Type B pancreatic cell (in vitro differentiated cells): Measurements from ENCODE around the gene RFX4. TPM values are rescaled to one million over a fixed set of nuclear protein-coding genes. Genes with fewer than 3 reads are reported as not detected.

Source experiments
- DNase-seq: peaks from one replicate; pipeline ENCODE4 v3.0.0; 2021; ENCODE audit warnings: mixed read lengths; ENCODE audit not compliant: unreplicated experiment; ENCODE audit errors: extremely low spot score
- H3K27ac Mint-ChIP-seq: 2 replicates; pipeline ENCODE4 v1.8.0; 2021; ENCODE audit warnings: mild to moderate bottlenecking, mixed read lengths
- H3K27me3 Mint-ChIP-seq: 2 replicates; pipeline ENCODE4 v1.8.0; 2021; ENCODE audit warnings: mixed read lengths
- H3K36me3 Mint-ChIP-seq: 2 replicates; pipeline ENCODE4 v1.8.0; 2021; ENCODE audit warnings: mixed read lengths
- H3K4me1 Mint-ChIP-seq: one replicate; pipeline ENCODE4 v1.8.0; 2021; ENCODE audit warnings: mixed read lengths; ENCODE audit not compliant: unreplicated experiment
- H3K4me3 Mint-ChIP-seq: 2 replicates; pipeline ENCODE4 v1.8.0; 2021; ENCODE audit warnings: mild to moderate bottlenecking, mixed read lengths
- H3K9me3 Mint-ChIP-seq: 2 replicates; pipeline ENCODE4 v1.8.0; 2021; ENCODE audit warnings: mixed read lengths
- total RNA-seq: library from RNA; stranded (reverse); gene quantifications from 2 replicates; pipeline ENCODE4 v1.2.1, GENCODE V29; 2021; ENCODE audit warnings: low replicate concordance
- TF ChIP-seq, protein P1 (sequence below): fragments of 200-600 bp; sonication (generic); conservative IDR thresholded peaks from 2 replicates; pipeline ENCODE4 v1.5.0; 2021; ENCODE audit warnings: antibody characterized with exemption, mild to moderate bottlenecking

The RFX4 gene
- total RNA-seq, 1 donor from 2014 or later, result 25.4 TPM

DNA sequence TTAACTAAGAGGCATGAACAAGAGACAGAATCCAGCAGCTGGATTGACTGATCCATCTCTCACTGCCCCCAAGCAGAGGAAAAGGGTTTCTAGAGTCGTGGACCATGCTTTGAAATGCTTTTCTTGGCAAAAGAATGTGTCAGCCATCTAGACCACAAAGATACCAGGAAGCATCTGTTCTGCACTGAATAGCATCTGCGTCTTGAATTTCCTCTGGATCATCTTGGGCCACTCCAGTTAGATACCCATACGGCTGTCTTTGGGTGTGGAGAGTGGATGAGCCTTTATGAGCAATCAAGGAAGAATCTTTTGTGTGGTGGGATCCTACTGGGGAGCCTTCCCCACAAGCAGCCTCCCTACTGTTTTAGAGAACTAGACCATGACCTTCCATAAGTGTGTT is 16.0 kb upstream of the RFX4 start:
- no peaks in the 10 kb centered on the region for H3K4me1 Mint-ChIP-seq
- no peak overlapping the region for H3K27ac Mint-ChIP-seq
- DNase-seq, result no peak
- no peak overlapping the region for H3K4me3 Mint-ChIP-seq
- TF ChIP-seq, protein P1, sequence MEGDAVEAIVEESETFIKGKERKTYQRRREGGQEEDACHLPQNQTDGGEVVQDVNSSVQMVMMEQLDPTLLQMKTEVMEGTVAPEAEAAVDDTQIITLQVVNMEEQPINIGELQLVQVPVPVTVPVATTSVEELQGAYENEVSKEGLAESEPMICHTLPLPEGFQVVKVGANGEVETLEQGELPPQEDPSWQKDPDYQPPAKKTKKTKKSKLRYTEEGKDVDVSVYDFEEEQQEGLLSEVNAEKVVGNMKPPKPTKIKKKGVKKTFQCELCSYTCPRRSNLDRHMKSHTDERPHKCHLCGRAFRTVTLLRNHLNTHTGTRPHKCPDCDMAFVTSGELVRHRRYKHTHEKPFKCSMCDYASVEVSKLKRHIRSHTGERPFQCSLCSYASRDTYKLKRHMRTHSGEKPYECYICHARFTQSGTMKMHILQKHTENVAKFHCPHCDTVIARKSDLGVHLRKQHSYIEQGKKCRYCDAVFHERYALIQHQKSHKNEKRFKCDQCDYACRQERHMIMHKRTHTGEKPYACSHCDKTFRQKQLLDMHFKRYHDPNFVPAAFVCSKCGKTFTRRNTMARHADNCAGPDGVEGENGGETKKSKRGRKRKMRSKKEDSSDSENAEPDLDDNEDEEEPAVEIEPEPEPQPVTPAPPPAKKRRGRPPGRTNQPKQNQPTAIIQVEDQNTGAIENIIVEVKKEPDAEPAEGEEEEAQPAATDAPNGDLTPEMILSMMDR, result no peak
- H3K27me3 Mint-ChIP-seq, result peaks cover 55% of the 10 kb centered on the region
- H3K36me3 Mint-ChIP-seq, result no peaks in the 10 kb centered on the region
- peaks cover 7% of the 10 kb centered on the region for H3K9me3 Mint-ChIP-seq

DNA sequence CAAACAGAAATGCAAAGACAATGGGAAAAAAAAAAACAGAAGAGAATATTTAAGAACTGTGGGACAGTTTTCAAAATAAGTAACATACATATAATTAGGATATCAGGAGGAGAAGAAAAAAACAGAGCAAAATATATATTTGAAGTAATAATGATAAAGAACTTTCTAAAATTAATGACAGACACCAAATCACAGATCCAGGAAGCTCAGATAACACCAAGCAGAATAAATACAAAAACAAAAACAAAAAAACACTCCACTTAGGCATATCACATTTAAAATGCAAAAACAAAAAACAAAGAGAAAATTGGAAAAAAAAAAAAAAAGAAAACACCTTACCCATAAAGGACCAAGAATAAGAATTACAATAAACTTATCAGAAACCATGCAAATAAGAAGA is 9.6 kb upstream of the RFX4 start:
- TF ChIP-seq, protein P1, result no peak
- Mint-ChIP-seq H3K4me1 (no peaks in the 10 kb centered on the region), H3K36me3 (no peaks in the 10 kb centered on the region), H3K27me3 (peaks cover 73% of the 10 kb centered on the region), H3K9me3 (peaks cover 5% of the 10 kb centered on the region), H3K4me3 (no peak overlapping the region), H3K27ac (no peak overlapping the region)
- no peak for DNase-seq

DNA sequence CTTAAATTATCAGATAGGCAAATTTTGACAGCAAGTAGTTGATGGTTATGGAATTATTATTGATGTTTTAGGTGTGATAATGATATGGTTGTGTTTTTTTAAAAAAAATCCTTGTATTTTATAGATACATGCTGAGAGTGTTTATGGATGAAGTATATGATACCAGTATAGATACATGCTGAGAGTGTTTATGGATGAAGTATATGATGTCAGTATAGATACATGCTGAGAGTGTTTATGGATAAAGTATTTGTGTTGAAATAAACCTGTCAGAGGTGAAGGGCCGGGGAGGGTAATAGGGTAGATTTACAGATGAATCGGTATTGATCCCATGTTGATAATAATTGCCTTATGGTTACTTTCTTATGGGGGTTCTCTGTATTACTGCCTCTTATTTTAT is 6.0 kb upstream of the RFX4 start:
- H3K27ac Mint-ChIP-seq, result no peak overlapping the region
- TF ChIP-seq, protein P1, result no peak
- no peaks in the 10 kb centered on the region for H3K36me3 Mint-ChIP-seq
- H3K9me3 Mint-ChIP-seq, result no peaks in the 10 kb centered on the region
- DNase-seq, result no peak
- H3K27me3 Mint-ChIP-seq, result peaks cover 87% of the 10 kb centered on the region
- H3K4me3 Mint-ChIP-seq, result no peak overlapping the region
- peaks cover under 1% of the 10 kb centered on the region for H3K4me1 Mint-ChIP-seq

DNA sequence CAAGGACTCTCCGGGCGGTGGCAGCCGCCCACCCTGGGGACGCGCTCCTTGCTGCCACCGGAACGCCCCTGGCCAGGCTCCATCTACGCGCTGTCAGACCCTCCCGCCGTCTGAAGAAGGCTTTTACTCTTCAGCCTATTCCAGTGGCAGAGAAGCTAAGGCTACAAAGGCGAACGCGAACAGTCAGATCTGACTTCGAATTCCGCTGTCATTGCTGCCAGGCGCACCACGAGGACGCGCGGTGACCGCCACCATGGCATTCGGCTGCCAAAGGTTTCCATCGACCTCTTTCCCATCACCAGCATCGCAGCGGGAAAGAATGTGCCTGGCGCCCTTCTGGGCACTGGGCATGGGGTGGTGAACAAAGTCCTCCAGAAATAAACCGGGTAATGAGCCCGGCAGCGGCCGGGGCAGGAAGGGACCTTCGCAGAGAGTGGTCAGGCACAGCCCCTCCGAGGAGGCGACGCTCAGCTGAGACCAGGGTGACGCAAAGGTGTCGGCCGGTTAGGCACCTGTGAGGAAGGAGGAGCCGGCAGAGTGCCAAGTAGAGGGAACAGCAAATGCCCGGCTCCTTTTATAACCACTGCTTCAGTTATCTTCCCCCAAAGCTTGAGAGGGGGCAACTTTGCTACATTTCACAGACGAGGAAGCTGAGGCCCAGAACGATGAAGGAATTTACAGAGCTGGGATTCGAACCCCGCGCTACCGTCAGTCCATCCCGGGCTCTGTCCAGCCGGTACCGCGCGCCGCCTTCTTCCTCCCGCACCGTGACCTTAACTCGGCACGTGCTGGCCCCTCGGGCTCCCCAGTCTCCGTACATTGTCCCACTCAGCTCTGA is 1.9 kb upstream of the RFX4 start:
- Mint-ChIP-seq H3K4me3 (peak overlapping the region; percentile 44), H3K36me3 (no peaks in the 10 kb centered on the region), H3K4me1 (peaks cover 10% of the 10 kb centered on the region), H3K27ac (no peak overlapping the region), H3K27me3 (peaks cover 96% of the 10 kb centered on the region), H3K9me3 (no peaks in the 10 kb centered on the region)
- TF ChIP-seq, protein P1, result no peak
- DNase-seq, result no peak

DNA sequence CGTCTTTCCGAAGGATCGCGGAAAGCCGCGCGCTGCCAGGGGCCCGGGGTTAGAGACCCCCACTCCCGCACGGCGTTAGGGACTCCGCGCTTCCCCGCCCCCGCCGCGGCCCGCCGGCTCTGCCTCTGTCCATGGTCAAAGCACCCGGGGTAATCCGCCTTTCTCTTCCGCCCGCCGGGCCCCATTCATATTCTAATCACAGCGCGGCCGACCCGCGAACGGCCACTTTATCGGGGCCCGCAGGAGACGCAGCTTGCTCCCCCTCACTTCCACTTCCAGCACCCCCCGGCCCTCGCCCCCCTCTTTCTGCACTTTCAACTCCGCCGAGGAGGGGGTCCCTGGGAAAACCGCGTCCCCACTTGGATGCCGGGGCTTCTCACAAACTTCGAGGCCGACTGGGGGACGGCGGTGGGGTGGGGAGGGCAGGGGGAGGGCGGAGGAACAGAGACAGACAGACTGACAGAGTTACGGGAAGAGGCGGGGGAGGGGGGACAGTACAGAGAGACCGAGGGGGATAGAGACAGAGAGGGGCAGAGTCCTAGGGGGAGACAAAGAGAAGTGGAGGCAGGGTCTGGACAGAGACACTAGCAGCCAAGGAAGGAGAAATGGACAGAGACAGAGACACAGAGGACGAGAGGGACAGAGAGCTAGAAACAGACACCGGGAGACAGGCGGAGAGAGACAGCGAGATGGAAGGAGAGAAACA is 1.1 kb upstream of the RFX4 start:
- H3K27me3 Mint-ChIP-seq, result peaks cover 96% of the 10 kb centered on the region
- no peak for DNase-seq
- peak overlapping the region; percentile 58 for H3K27ac Mint-ChIP-seq
- H3K4me3 Mint-ChIP-seq, result peak overlapping the region; percentile 83
- H3K36me3 Mint-ChIP-seq, result no peaks in the 10 kb centered on the region
- TF ChIP-seq, protein P1, result no peak
- no peaks in the 10 kb centered on the region for H3K9me3 Mint-ChIP-seq
- peaks cover 10% of the 10 kb centered on the region for H3K4me1 Mint-ChIP-seq
